ENCODE measurements around the gene CTDSPL.

CTDSPL gene

DNA sequence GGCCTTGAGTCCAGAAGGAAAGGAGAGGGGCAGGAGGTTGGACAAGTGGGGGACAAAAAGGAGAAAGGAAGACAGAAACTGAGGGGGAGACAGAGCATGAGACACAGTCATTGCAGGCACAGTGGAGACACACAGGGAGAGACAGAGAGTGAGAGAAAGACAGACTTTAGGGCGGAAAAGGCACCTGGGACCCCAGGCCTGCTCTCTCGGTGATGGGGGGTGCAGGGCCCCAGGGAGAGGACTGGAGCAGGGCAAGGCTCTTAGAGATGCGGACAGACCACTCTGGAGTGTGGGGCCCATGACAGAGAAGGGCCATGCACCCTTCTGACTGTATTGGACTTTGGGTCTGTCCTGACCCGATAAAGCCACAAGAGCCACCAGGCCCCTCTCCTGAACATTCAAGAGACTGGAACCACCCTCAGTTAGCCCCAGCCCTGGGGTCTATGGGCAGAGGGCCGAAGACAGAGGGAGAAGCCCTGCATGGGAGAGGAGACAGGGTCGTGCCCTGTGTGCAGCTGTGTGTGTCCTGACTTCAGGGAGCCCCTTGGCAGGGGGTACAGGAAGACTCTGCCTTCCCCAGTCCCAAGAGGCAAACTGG is 155.3 kb downstream of the CTDSPL start:
- TF ChIP-seq, protein P1, sequence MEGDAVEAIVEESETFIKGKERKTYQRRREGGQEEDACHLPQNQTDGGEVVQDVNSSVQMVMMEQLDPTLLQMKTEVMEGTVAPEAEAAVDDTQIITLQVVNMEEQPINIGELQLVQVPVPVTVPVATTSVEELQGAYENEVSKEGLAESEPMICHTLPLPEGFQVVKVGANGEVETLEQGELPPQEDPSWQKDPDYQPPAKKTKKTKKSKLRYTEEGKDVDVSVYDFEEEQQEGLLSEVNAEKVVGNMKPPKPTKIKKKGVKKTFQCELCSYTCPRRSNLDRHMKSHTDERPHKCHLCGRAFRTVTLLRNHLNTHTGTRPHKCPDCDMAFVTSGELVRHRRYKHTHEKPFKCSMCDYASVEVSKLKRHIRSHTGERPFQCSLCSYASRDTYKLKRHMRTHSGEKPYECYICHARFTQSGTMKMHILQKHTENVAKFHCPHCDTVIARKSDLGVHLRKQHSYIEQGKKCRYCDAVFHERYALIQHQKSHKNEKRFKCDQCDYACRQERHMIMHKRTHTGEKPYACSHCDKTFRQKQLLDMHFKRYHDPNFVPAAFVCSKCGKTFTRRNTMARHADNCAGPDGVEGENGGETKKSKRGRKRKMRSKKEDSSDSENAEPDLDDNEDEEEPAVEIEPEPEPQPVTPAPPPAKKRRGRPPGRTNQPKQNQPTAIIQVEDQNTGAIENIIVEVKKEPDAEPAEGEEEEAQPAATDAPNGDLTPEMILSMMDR (IDR thresholded peaks at IDR 0.05; ENCODE audit: low read depth, low read length, missing control alignments): no peak
- DNase-seq (ENCODE audit: extremely low read depth, low read depth): no peak
- H3K4me3 ChIP-seq (replicated peaks; ENCODE audit: low read depth, low read length): no peak overlapping the region

DNA sequence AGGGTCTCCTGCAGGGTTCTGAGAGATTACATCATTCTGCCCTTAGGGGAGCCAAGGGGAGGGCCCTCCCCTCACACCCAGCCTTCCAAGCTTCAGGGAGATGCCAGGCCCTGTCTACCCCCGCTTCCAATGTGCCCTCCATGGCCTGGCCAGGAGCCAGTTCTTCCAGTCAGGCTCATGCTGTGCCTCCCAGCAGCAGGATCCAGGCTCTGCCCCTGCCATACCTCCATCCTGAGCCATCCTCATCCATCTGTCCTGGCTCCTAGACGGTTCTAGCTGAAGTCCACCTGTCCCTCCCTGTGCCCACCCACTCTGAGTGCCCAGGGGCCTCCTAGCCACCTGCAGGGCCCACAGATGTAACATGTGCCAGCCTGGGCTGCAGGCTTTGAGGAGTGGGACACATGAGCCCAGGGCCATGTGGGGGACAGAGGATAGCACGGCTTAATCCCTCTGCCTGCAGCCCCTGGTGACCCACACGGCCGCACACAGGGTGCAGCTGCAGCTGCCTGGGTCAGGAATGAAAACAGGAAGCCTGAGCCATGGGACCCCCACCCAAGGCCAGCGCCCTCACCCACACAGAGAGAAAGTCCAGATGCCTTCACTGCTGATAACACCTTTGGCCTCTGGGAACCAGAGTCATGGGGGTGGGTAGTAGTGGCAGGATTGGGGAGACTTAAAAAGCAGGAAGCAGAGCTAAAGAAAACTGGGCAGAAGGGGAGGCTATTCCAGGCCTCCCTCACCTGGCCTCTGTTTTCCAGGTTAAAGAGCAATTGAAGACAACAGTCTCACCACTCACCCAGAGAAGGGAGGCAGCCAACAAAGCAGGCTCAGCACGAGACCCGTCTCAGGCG is 156.0 kb downstream of the CTDSPL start:
- DNase-seq (ENCODE audit: extremely low read depth, low read depth): no peak

DNA sequence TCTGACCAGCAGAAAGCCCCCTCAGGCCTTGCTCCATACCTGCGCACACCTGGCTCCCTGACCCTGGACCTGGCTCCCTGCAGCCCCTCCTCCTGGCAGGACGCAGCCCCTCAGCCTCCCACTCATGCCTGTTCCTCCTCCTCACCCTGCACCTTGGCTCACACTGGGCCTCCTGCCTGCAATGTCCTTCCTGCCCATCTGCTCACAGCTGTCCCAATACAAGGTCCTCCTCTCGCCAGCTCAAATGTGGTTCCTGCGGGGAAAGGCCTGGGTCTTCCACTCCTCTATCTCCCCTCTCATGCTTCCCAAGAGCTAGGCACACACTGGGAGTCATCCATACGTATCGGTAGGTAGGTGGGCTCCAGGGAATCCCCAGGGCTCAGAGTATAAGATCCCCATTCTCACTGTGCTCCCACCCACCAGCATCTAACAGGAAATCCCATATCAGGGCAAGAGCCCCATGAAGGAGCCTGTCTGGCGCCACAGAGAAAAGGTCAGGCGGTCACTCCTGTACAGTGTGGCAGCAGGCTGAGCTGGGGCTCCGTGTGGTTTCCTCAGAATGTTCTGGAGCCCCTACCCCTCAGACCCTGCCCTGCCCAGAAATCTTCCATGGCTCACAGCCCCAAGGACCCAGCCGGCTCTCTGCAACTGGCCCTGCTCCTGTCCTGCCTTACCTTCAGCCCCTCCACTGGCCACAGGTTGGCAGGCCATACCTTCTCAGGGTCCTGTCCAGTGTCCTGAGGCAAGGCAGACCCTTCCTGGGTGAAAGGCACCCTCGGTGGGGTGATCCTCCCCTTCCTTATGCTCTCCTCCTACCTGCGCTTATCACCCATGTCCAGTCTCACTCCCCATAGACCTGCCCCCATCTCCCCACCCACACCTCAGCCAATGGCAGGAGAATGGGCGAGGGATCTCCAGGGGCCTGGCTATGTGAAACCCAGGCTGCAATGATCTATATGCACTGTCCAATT is 156.9 kb downstream of the CTDSPL start:
- DNase-seq (ENCODE audit: extremely low read depth, low read depth): no peak
- TF ChIP-seq, protein P1 (IDR thresholded peaks at IDR 0.05; ENCODE audit: low read depth, low read length, missing control alignments): no peak
- no peak overlapping the region for H3K4me3 ChIP-seq (replicated peaks; ENCODE audit: low read depth, low read length)

More for the DNA sequence above, 156.0 kb downstream of the CTDSPL start:
- H3K4me3 ChIP-seq (replicated peaks; ENCODE audit: low read depth, low read length): no peak overlapping the region
- TF ChIP-seq, protein P1 (IDR thresholded peaks at IDR 0.05; ENCODE audit: low read depth, low read length, missing control alignments): no peak

DNA sequence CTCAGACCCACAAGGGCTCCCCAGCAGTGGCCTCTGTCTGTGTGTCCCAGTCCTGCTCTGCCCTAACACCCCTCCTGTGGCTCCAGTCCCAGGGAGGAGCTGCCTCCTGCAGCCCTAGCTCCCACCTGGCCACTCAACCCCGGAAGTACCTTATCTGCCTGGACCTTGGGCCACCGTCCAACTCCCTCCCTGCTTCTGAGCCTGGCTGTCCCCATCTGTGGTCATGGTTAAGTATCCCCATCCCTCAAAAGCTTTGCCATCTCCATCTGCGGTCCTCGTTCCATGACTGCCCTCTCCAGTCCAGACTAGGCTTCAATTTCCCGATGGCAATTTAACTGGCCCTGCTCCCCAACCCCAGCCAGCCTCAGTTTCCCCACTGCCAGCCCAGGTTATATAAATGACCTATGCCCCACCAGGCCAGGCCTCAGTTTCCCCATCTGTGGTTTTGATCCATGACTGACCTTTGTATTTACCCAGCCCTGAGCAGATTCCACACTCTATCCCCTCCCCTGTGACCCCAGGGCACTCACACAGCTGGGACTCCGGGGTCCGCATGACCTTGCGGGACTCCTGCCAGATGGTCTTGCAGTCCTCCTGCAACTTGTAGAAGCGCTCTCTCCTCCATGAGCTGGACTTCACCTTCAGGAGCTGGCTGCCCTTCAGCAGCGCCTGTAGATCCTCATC is 158.1 kb downstream of the CTDSPL start:
- no peak for DNase-seq (ENCODE audit: extremely low read depth, low read depth)
- no peak overlapping the region for H3K4me3 ChIP-seq (replicated peaks; ENCODE audit: low read depth, low read length)
- TF ChIP-seq, protein P1 (IDR thresholded peaks at IDR 0.05; ENCODE audit: low read depth, low read length, missing control alignments): no peak

DNA sequence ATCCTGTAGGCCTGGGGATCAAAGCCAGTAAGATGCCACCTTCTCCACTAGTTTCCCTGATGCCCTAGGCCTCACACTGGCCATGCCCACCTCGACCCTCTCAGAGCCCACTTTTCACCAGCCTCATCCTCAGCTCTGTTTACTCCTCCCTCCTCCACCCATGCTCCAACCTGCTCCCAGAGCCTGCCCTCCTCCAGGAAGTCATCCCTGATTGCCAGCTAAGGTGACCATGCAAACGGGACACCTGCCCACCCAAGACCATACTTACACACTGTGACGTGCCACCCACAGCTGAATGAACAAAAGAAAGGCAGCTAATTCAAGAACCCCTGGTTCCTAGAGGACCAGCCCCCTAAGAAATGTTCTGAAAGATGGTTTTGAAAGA is 158.7 kb downstream of the CTDSPL start:
- no peak overlapping the region for H3K4me3 ChIP-seq (replicated peaks; ENCODE audit: low read depth, low read length)
- no peak for DNase-seq (ENCODE audit: extremely low read depth, low read depth)
- TF ChIP-seq, protein P1 (IDR thresholded peaks at IDR 0.05; ENCODE audit: low read depth, low read length, missing control alignments): no peak

DNA sequence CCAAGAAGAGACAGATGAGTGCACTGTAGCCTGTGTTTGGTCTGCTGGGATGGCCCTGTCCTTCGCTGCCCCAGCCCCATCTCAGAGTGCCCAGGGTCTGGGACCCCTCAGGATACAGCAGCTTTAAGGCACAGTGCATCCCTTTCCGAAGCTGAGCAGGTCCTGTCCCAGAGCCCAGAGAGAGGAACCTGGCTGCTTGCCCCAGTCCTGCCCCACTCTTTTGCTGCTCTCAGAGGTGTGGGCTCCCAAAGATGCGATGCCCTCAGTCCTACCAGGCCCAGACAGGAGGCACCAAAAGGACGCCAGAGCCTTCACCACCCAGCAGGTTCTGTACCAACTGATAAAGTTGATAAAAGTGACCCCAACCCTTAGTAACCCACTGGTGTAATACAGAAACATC is 159.5 kb downstream of the CTDSPL start:
- no peak for DNase-seq (ENCODE audit: extremely low read depth, low read depth)
- TF ChIP-seq, protein P1 (IDR thresholded peaks at IDR 0.05; ENCODE audit: low read depth, low read length, missing control alignments): no peak
- no peak overlapping the region for H3K4me3 ChIP-seq (replicated peaks; ENCODE audit: low read depth, low read length)

All from HFF-Myc (cell line).